GM12878 (cell line): ENCODE results near the gene NR1D1. TPM values are rescaled to one million over a fixed set of nuclear protein-coding genes. Genes with fewer than 3 reads are reported as not detected.

ENCODE experiments used
- BACH1 ChIP-seq: fragments of 450-650 bp; IDR thresholded peaks from 2 replicates; pipeline ENCODE4 v1.6.1; 2017; ENCODE audit warnings: mild to moderate bottlenecking, borderline replicate concordance
- CREB1 ChIP-seq: IDR thresholded peaks from 2 replicates; pipeline ENCODE4 v1.6.1; 2012; ENCODE audit warnings: low read depth, mild to moderate bottlenecking, inconsistent platforms
- GATAD2B ChIP-seq: fragments of 450-650 bp; conservative IDR thresholded peaks from 2 replicates; pipeline ENCODE4 v1.6.1; 2017; ENCODE audit warnings: low read depth, mild to moderate bottlenecking, moderate library complexity
- IKZF2 ChIP-seq, 2 experiments: fragments of 450-650 bp; IDR thresholded peaks; 2 replicates each; pipeline ENCODE4 v1.6.1; 2017; ENCODE audit warnings: mild to moderate bottlenecking in 2 of 2, moderate library complexity in 2 of 2
- KDM1A ChIP-seq: fragments of 200-600 bp; sonication (generic); IDR thresholded peaks from 2 replicates; pipeline ENCODE4 v1.6.1; 2016; ENCODE audit warnings: borderline replicate concordance
- MTA3 ChIP-seq: IDR thresholded peaks from 2 replicates; pipeline ENCODE4 v1.6.1; 2012; ENCODE audit warnings: low read length, inconsistent platforms, borderline replicate concordance
- MXI1 ChIP-seq: fragments of 150-350 bp; IDR thresholded peaks from 2 replicates; pipeline ENCODE4 v1.6.1; 2011; ENCODE audit warnings: low read depth, mild to moderate bottlenecking, inconsistent platforms, low read length, improper control_type of control experiment
- NFXL1 ChIP-seq: fragments of 450-650 bp; IDR thresholded peaks from 2 replicates; pipeline ENCODE4 v1.6.1; 2017; ENCODE audit warnings: antibody characterized with exemption, mild to moderate bottlenecking, borderline replicate concordance
- POU2F2 ChIP-seq: IDR thresholded peaks from 3 replicates; pipeline ENCODE4 v1.6.1; 2011; ENCODE audit warnings: low read depth, mild to moderate bottlenecking, low read length, borderline replicate concordance
- ZBTB4 ChIP-seq: fragments of 450-650 bp; formaldehyde crosslinking; IDR thresholded peaks from 2 replicates; pipeline ENCODE4 v1.4.0; 2022; ENCODE audit warnings: mild to moderate bottlenecking, moderate library complexity
- ZNF592 ChIP-seq: fragments of 450-650 bp; IDR thresholded peaks from 2 replicates; pipeline ENCODE4 v1.6.1; 2017; ENCODE audit warnings: mild to moderate bottlenecking, moderate library complexity
- ZSCAN29 ChIP-seq: fragments of 450-650 bp; IDR thresholded peaks from 2 replicates; pipeline ENCODE4 v1.6.1; 2017; ENCODE audit warnings: mild to moderate bottlenecking, moderate library complexity
- polyA plus RNA-seq, 11 experiments: library from polyadenylated mRNA; depleted of rRNA in 4 of 11; unstranded in 6 of 11; stranded (reverse) in 5 of 11; fragments of >200 nt; fragmentation: Nextera tagmentation in 4 of 11; fragmentation: Illumina TruSeq in 1 of 11; extraction: Ambion mirVana in 4 of 11; extraction: Trizol in 1 of 11; gene quantifications; 1 replicate in 1 of 11; 2 replicates in 10 of 11; pipeline versions ENCODE4 v1.2.1 to v1.2.3, GENCODE V29; 2011 to 2016; ENCODE audit warnings: inconsistent platforms in 2 of 11, missing spikeins in 2 of 11, low read depth in 1 of 11
- total RNA-seq, 4 experiments: library from RNA; depleted of rRNA in 3 of 4; stranded (reverse); fragments of >200 nt in 3 of 4; fragmentation: Illumina TruSeq in 1 of 4; extraction: Trizol in 1 of 4; gene quantifications; 2 replicates each; pipeline versions ENCODE4 v1.2.1 to v1.2.3, GENCODE V29; 2013 to 2021
- TF ChIP-seq, protein P1 (sequence below): fragments of 450-650 bp; formaldehyde crosslinking; IDR thresholded peaks from 2 replicates; pipeline ENCODE4 v1.4.0; 2020; ENCODE audit warnings: mild to moderate bottlenecking, moderate library complexity
- TF ChIP-seq, protein P2 (sequence below): fragments of 450-650 bp; IDR thresholded peaks from 2 replicates; pipeline ENCODE4 v1.6.1; 2016; ENCODE audit warnings: mild to moderate bottlenecking

Gene NR1D1
- total and polyA plus RNA-seq, 10 of the 15 experiments (the other 5 are each of a cell fraction or from before 2014, with no cell fraction given) = 0.10 to 3.4 (median 0.94) TPM

DNA sequence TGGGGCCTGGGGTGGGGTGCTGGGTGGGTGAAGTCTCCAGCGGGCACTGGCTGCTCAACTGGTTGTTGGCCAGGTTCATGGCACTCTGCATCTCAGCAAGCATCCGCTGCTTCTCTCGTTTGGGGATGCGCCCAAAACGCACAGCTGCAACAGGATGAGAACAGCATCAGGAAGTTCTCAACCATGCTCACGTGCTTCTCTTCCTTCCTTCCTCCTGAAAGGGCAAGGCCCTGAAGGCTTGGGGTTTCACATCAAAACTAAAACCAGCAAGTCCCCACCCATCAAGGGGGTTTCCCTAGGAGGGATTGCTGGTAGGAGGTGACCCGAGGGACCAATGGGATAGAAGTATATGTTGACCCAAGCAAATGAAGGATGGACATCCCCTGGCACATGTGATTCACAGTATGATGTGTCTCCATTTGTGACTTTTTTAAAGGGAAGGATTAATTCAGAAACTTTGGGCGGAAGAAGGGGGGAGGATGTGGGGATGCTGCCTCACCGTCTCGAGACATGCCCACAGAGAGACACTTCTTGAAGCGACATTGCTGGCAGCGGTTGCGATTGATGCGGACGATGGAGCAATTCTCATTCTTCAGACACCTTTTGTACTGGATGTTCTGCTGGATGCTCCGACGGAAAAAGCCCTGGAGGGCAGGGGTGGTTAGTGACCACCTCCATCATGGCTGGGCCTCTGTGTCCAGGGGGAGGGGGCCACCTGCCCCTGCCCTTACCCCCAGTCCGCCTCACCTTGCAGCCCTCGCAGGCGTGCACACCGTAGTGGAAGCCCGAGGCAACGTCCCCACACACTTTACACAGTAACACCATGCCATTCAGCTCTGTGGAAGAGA, 4.2 kb downstream of the NR1D1 start (continued):
- TF ChIP-seq, protein P1, sequence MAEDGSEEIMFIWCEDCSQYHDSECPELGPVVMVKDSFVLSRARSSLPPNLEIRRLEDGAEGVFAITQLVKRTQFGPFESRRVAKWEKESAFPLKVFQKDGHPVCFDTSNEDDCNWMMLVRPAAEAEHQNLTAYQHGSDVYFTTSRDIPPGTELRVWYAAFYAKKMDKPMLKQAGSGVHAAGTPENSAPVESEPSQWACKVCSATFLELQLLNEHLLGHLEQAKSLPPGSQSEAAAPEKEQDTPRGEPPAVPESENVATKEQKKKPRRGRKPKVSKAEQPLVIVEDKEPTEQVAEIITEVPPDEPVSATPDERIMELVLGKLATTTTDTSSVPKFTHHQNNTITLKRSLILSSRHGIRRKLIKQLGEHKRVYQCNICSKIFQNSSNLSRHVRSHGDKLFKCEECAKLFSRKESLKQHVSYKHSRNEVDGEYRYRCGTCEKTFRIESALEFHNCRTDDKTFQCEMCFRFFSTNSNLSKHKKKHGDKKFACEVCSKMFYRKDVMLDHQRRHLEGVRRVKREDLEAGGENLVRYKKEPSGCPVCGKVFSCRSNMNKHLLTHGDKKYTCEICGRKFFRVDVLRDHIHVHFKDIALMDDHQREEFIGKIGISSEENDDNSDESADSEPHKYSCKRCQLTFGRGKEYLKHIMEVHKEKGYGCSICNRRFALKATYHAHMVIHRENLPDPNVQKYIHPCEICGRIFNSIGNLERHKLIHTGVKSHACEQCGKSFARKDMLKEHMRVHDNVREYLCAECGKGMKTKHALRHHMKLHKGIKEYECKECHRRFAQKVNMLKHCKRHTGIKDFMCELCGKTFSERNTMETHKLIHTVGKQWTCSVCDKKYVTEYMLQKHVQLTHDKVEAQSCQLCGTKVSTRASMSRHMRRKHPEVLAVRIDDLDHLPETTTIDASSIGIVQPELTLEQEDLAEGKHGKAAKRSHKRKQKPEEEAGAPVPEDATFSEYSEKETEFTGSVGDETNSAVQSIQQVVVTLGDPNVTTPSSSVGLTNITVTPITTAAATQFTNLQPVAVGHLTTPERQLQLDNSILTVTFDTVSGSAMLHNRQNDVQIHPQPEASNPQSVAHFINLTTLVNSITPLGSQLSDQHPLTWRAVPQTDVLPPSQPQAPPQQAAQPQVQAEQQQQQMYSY (CRISPR knock-in tag) = no peak
- TF ChIP-seq GATAD2B (no peak), IKZF2 (IDR thresholded peaks at IDR 0.05) (peak; percentile 71 to 78), MXI1 (peak; percentile 84), ZBTB4 (CRISPR knock-in tag) (no peak), ZNF592 (no peak), ZSCAN29 (no peak), KDM1A (no peak), POU2F2 (no peak), MTA3 (no peak), BACH1 (no peak; the same call in 1 of the 2 replicates), CREB1 (peak; percentile 46; the same call in 1 of the 2 replicates), NFXL1 (no peak)
- TF ChIP-seq, protein P2, sequence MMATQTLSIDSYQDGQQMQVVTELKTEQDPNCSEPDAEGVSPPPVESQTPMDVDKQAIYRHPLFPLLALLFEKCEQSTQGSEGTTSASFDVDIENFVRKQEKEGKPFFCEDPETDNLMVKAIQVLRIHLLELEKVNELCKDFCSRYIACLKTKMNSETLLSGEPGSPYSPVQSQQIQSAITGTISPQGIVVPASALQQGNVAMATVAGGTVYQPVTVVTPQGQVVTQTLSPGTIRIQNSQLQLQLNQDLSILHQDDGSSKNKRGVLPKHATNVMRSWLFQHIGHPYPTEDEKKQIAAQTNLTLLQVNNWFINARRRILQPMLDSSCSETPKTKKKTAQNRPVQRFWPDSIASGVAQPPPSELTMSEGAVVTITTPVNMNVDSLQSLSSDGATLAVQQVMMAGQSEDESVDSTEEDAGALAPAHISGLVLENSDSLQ = peak; percentile 76
